Activated CD4-positive, alpha-beta T cell treated with anti-CD3 and anti-CD28 coated beads for 36 hours (primary cell): ENCODE measurements around the gene RASL12. TPM values are rescaled to one million over a fixed set of nuclear protein-coding genes. Genes with fewer than 3 reads are reported as not detected.

Experiments used
- ATAC-seq: fragments of 200-7000 bp; cut with Tn5 transposase; one replicate; pipeline ENCODE4 v1.10.0; 2021; ENCODE audit warnings: mild to moderate bottlenecking, moderate library complexity
- CTCF ChIA-PET: fragments of 350-600 bp; sonication (Branson Sonifier 250); formaldehyde crosslinking; loops from one replicate; lab custom pipeline; 2021; ENCODE audit warnings: antibody characterized with exemption; lab: Charles Lee
- POLR2A ChIA-PET: fragments of 350-600 bp; sonication (Branson Sonifier 250); formaldehyde crosslinking; loops from one replicate; lab custom pipeline; 2021; ENCODE audit warnings: antibody characterized with exemption, inconsistent platforms; lab: Charles Lee
- DNase-seq: peaks from one replicate; pipeline ENCODE4 v3.0.0-alpha.2; 2020
- H3K27ac Mint-ChIP-seq: one replicate; pipeline ENCODE4 v1.8.0; 2021; ENCODE audit warnings: mixed read lengths
- H3K27me3 Mint-ChIP-seq: one replicate; pipeline ENCODE4 v1.8.0; 2021; ENCODE audit warnings: mixed read lengths
- H3K36me3 Mint-ChIP-seq: one replicate; pipeline ENCODE4 v1.8.0; 2021; ENCODE audit warnings: low read depth, mixed read lengths
- H3K4me1 Mint-ChIP-seq: one replicate; pipeline ENCODE4 v1.8.0; 2021; ENCODE audit warnings: mixed read lengths
- H3K4me3 Mint-ChIP-seq: one replicate; pipeline ENCODE4 v1.8.0; 2021; ENCODE audit warnings: mild to moderate bottlenecking, moderate library complexity, mixed read lengths
- H3K9me3 Mint-ChIP-seq: one replicate; pipeline ENCODE4 v1.8.0; 2021; ENCODE audit warnings: low read depth, mixed read lengths
- intact Hi-C, 2 experiments: fragments of 100-400 bp; cut with DNase I in 1 of 2; cut with micrococcal nuclease in 1 of 2; formaldehyde crosslinking; loops; one replicate each; pipeline versions ENCODE4 v1.14.2 to v1.15.1; 2022 to 2024; cut with DNase I, micrococcal nuclease
- total RNA-seq, 2 experiments: library from RNA; stranded (reverse); gene quantifications; one replicate each; pipeline ENCODE4 v1.2.3, GENCODE V29; 2021

The RASL12 gene
- total RNA-seq, 2 experiments from 2014 or later = not detected

GRCh38 chr15:65091946-65092770 is 24.4 kb upstream of the RASL12 start:
- H3K4me1 Mint-ChIP-seq = no peaks in the 10 kb centered on the region
- H3K9me3 Mint-ChIP-seq = no peaks in the 10 kb centered on the region
- DNase-seq (no peak), ATAC-seq (no peak)
- CTCF ChIA-PET = interaction anchor here (0.6 to 1.6 kb wide), 2 partner anchors 9 to 71 kb away, joined by 3 to 6 read pairs; no protein-coding TSS in a partner anchor
- H3K27ac Mint-ChIP-seq = no peak overlapping the region
- intact Hi-C loops = no loop called here
- POLR2A ChIA-PET = no interaction called here
- H3K36me3 Mint-ChIP-seq = no peaks in the 10 kb centered on the region
- no peak overlapping the region for H3K4me3 Mint-ChIP-seq
- no peaks in the 10 kb centered on the region for H3K27me3 Mint-ChIP-seq

- CTCF ChIA-PET = interaction anchor here (0.7 to 0.9 kb wide), 2 partner anchors 82 to 197 kb away, joined by 3 to 4 read pairs; no protein-coding TSS in a partner anchor
- Mint-ChIP-seq H3K27ac (no peak overlapping the region), H3K9me3 (no peaks in the 10 kb centered on the region), H3K36me3 (no peaks in the 10 kb centered on the region), H3K27me3 (no peaks in the 10 kb centered on the region), H3K4me1 (no peaks in the 10 kb centered on the region), H3K4me3 (no peak overlapping the region)
- POLR2A ChIA-PET = no interaction called here
- ATAC-seq = no peak
- intact Hi-C loops = no loop called here
- no peak for DNase-seq
Observed at GRCh38 chr15:65089206-65089824, 21.5 kb upstream of the RASL12 start.

- POLR2A ChIA-PET = no interaction called here
- Mint-ChIP-seq H3K27me3 (no peaks in the 10 kb centered on the region), H3K4me3 (no peak overlapping the region), H3K4me1 (no peaks in the 10 kb centered on the region), H3K9me3 (no peaks in the 10 kb centered on the region), H3K36me3 (no peaks in the 10 kb centered on the region), H3K27ac (no peak overlapping the region)
- no peak for ATAC-seq
- intact Hi-C loops = no loop called here
- no peak for DNase-seq
- CTCF ChIA-PET = no interaction called here
Observed at GRCh38 chr15:65088643-65089021, 20.8 kb upstream of the RASL12 start.

- intact Hi-C loops = no loop called here
- H3K9me3 Mint-ChIP-seq = no peaks in the 10 kb centered on the region
- POLR2A ChIA-PET = no interaction called here
- CTCF ChIA-PET = interaction anchor here (0.9 to 1.2 kb wide), 2 partner anchors 32 to 352 kb away, joined by 3 to 4 read pairs; no protein-coding TSS in a partner anchor
- no peaks in the 10 kb centered on the region for H3K4me1 Mint-ChIP-seq
- ATAC-seq = no peak
- no peaks in the 10 kb centered on the region for H3K36me3 Mint-ChIP-seq
- H3K4me3 Mint-ChIP-seq = no peak overlapping the region
- H3K27me3 Mint-ChIP-seq = no peaks in the 10 kb centered on the region
- no peak overlapping the region for H3K27ac Mint-ChIP-seq
- DNase-seq = no peak
Observed at GRCh38 chr15:65087873-65088642, 20.3 kb upstream of the RASL12 start.

GRCh38 chr15:65087411-65087810 is 19.6 kb upstream of the RASL12 start:
- CTCF ChIA-PET = interaction anchor here (0.6 to 1.3 kb wide), 5 partner anchors 14 to 353 kb away, joined by 3 to 4 read pairs (median 3); no protein-coding TSS in a partner anchor
- DNase-seq (no peak), ATAC-seq (no peak)
- H3K4me1 Mint-ChIP-seq = peaks cover 6% of the 10 kb centered on the region
- H3K36me3 Mint-ChIP-seq = no peaks in the 10 kb centered on the region
- intact Hi-C loops = no loop called here
- H3K9me3 Mint-ChIP-seq = no peaks in the 10 kb centered on the region
- no peak overlapping the region for H3K27ac Mint-ChIP-seq
- H3K27me3 Mint-ChIP-seq = peaks cover 5% of the 10 kb centered on the region
- H3K4me3 Mint-ChIP-seq = no peak overlapping the region
- POLR2A ChIA-PET = no interaction called here

- POLR2A ChIA-PET = no interaction called here
- H3K27ac Mint-ChIP-seq = no peak overlapping the region
Observed at GRCh38 chr15:65086680-65087111, 18.9 kb upstream of the RASL12 start.

GRCh38 chr15:65085990-65086679 is 18.3 kb upstream of the RASL12 start:
- ChIA-PET CTCF (interaction anchor here (1.3 kb wide), 1 partner anchor 32 kb away, joined by 3 read pairs; no protein-coding TSS in a partner anchor), POLR2A (no interaction called here)
- peaks cover 15% of the 10 kb centered on the region for H3K4me1 Mint-ChIP-seq
- intact Hi-C loops = no loop called here
- no peaks in the 10 kb centered on the region for H3K36me3 Mint-ChIP-seq
- H3K27ac Mint-ChIP-seq = no peak overlapping the region
- H3K4me3 Mint-ChIP-seq = no peak overlapping the region
- DNase-seq = peak; percentile 44
- peaks cover 8% of the 10 kb centered on the region for H3K27me3 Mint-ChIP-seq
- H3K9me3 Mint-ChIP-seq = no peaks in the 10 kb centered on the region
- ATAC-seq = no peak

More at GRCh38 chr15:65086680-65087111, 18.9 kb upstream of the RASL12 start:
- peaks cover 13% of the 10 kb centered on the region for H3K4me1 Mint-ChIP-seq
- intact Hi-C loops = no loop called here
- peaks cover 8% of the 10 kb centered on the region for H3K27me3 Mint-ChIP-seq
- H3K36me3 Mint-ChIP-seq = no peaks in the 10 kb centered on the region
- no peaks in the 10 kb centered on the region for H3K9me3 Mint-ChIP-seq
- no peak for ATAC-seq
- no peak overlapping the region for H3K4me3 Mint-ChIP-seq
- CTCF ChIA-PET = interaction anchor here (0.9 to 1.3 kb wide), 4 partner anchors 26 to 354 kb away, joined by 3 to 4 read pairs (median 3); no protein-coding TSS in a partner anchor
- peak; percentile 20 for DNase-seq

- H3K27ac Mint-ChIP-seq = no peak overlapping the region
- peaks cover 15% of the 10 kb centered on the region for H3K4me1 Mint-ChIP-seq
- no peaks in the 10 kb centered on the region for H3K9me3 Mint-ChIP-seq
- H3K27me3 Mint-ChIP-seq = peaks cover 8% of the 10 kb centered on the region
- no peaks in the 10 kb centered on the region for H3K36me3 Mint-ChIP-seq
- no peak for DNase-seq
- ChIA-PET POLR2A (no interaction called here), CTCF (interaction anchor here (0.7 kb wide), 1 partner anchor 418 kb away, joined by 4 read pairs; no protein-coding TSS in a partner anchor)
- H3K4me3 Mint-ChIP-seq = no peak overlapping the region
- intact Hi-C loops = no loop called here
- no peak for ATAC-seq
Observed at GRCh38 chr15:65085207-65085753, 17.5 kb upstream of the RASL12 start.

- no peaks in the 10 kb centered on the region for H3K9me3 Mint-ChIP-seq
- H3K36me3 Mint-ChIP-seq = no peaks in the 10 kb centered on the region
- H3K4me3 Mint-ChIP-seq = no peak overlapping the region
- ATAC-seq (no peak), DNase-seq (no peak)
- POLR2A ChIA-PET = no interaction called here
- CTCF ChIA-PET = interaction anchor here (0.7 kb wide), 1 partner anchor 417 kb away, joined by 4 read pairs; no protein-coding TSS in a partner anchor
- H3K4me1 Mint-ChIP-seq = peaks cover 15% of the 10 kb centered on the region
- H3K27me3 Mint-ChIP-seq = peaks cover 8% of the 10 kb centered on the region
- intact Hi-C loops = no loop called here
- no peak overlapping the region for H3K27ac Mint-ChIP-seq
Observed at GRCh38 chr15:65084500-65085206, 16.9 kb upstream of the RASL12 start.

- Mint-ChIP-seq H3K9me3 (no peaks in the 10 kb centered on the region), H3K27me3 (peaks cover 14% of the 10 kb centered on the region), H3K36me3 (no peaks in the 10 kb centered on the region), H3K4me1 (peaks cover 15% of the 10 kb centered on the region), H3K4me3 (no peak overlapping the region), H3K27ac (no peak overlapping the region)
- DNase-seq (no peak), ATAC-seq (no peak)
- intact Hi-C loops = no loop called here
- CTCF ChIA-PET = interaction anchor here (0.7 to 1.5 kb wide), 5 partner anchors 13 to 512 kb away, joined by 3 to 4 read pairs (median 3); partner anchors contain the start of gene UBAP1L
- POLR2A ChIA-PET = interaction anchor here (0.7 to 1.6 kb wide), 2 partner anchors 166 to 222 kb away, joined by 4 to 6 read pairs; no protein-coding TSS in a partner anchor
Observed at GRCh38 chr15:65083262-65083701, 15.5 kb upstream of the RASL12 start.
